ENCODE data around the gene C2CD4B. TPM values are rescaled to one million over a fixed set of nuclear protein-coding genes. Genes with fewer than 3 reads are reported as not detected.

C2CD4B gene
- total RNA-seq, 4 donors from 2014 or later, result 2.5 to 8.6 (median 3.9) TPM

- no peaks in the 10 kb centered on the region for H3K36me3 ChIP-seq
- DNase-seq (ENCODE audit: extremely low spot score), result no peak
- no peaks in the 10 kb centered on the region for H3K9me3 ChIP-seq
- H3K4me3 ChIP-seq, result no peak overlapping the region
- H3K27me3 ChIP-seq, result peaks cover 0 to 4% (median 0%) of the 10 kb centered on the region in 4 donors
- TF ChIP-seq POLR2A (IDR thresholded peaks at IDR 0.05; ENCODE audit: low read depth) (no peak), EP300 (IDR thresholded peaks at IDR 0.05) (no peak), POLR2AphosphoS5 (IDR thresholded peaks at IDR 0.05) (no peak), CTCF (IDR thresholded peaks at IDR 0.05) (no peak)
- H3K27ac ChIP-seq (replicated peaks in 1 of 4), result no peak overlapping the region
- no peaks in the 10 kb centered on the region for H3K4me1 ChIP-seq
- intact Hi-C loops (cut with DNase I), result no loop called here
- 80% methylated on average over 1 of the region's 1 CpG for WGBS
These were observed 22.8 kb upstream of the C2CD4B start for GRCh38 chr15:62187910-62188309.

GRCh38 chr15:62187425-62187824, 22.3 kb upstream of the C2CD4B start:
- intact Hi-C loops (cut with DNase I), result no loop called here
- DNase-seq (ENCODE audit: extremely low spot score), result no peak
- Histone ChIP-seq H3K27me3 (peaks cover 0 to 4% (median 0%) of the 10 kb centered on the region in 4 donors), H3K27ac (replicated peaks in 1 of 4) (no peak overlapping the region), H3K36me3 (no peaks in the 10 kb centered on the region), H3K9me3 (no peaks in the 10 kb centered on the region), H3K4me3 (no peak overlapping the region), H3K4me1 (no peaks in the 10 kb centered on the region)
- TF ChIP-seq CTCF (IDR thresholded peaks at IDR 0.05) (no peak), POLR2AphosphoS5 (IDR thresholded peaks at IDR 0.05) (no peak), EP300 (IDR thresholded peaks at IDR 0.05) (no peak), POLR2A (IDR thresholded peaks at IDR 0.05; ENCODE audit: low read depth) (no peak)
- WGBS, result 72% methylated on average over 5 of the region's 5 CpGs

- DNase-seq (ENCODE audit: extremely low spot score), result no peak
- 96% methylated on average over 5 of the region's 27 CpGs for WGBS
- no peak overlapping the region for H3K4me3 ChIP-seq
- H3K27ac ChIP-seq (replicated peaks in 1 of 4), result no peak overlapping the region
- TF ChIP-seq EP300 (IDR thresholded peaks at IDR 0.05), result no peak
- no peak for TF ChIP-seq CTCF (IDR thresholded peaks at IDR 0.05)
- no peak for TF ChIP-seq POLR2AphosphoS5 (IDR thresholded peaks at IDR 0.05)
- TF ChIP-seq POLR2A (IDR thresholded peaks at IDR 0.05; ENCODE audit: low read depth), result no peak
- no peaks in the 10 kb centered on the region for H3K36me3 ChIP-seq
- H3K27me3 ChIP-seq, result peaks cover 0 to 4% (median 0%) of the 10 kb centered on the region in 4 donors
- H3K4me1 ChIP-seq, result no peaks in the 10 kb centered on the region
- intact Hi-C loops (cut with DNase I), result no loop called here
- H3K9me3 ChIP-seq, result no peaks in the 10 kb centered on the region
These were observed 21.5 kb upstream of the C2CD4B start for GRCh38 chr15:62186578-62186977.

GRCh38 chr15:62183130-62183529, 18.0 kb upstream of the C2CD4B start:
- intact Hi-C loops (cut with DNase I), result no loop called here
- no peak for DNase-seq (ENCODE audit: extremely low spot score)

More at GRCh38 chr15:62183130-62183529, 18.0 kb upstream of the C2CD4B start:
- Histone ChIP-seq H3K4me3 (no peak overlapping the region), H3K27me3 (peaks cover 0 to 7% (median 0%) of the 10 kb centered on the region in 4 donors), H3K4me1 (no peaks in the 10 kb centered on the region), H3K36me3 (no peaks in the 10 kb centered on the region), H3K9me3 (peaks cover 0 to 5% (median 0%) of the 10 kb centered on the region in 4 donors), H3K27ac (replicated peaks in 1 of 4) (no peak overlapping the region)
- TF ChIP-seq EP300 (IDR thresholded peaks at IDR 0.05), result no peak
- no peak for TF ChIP-seq CTCF (IDR thresholded peaks at IDR 0.05)
- TF ChIP-seq POLR2A (IDR thresholded peaks at IDR 0.05; ENCODE audit: low read depth), result no peak
- no peak for TF ChIP-seq POLR2AphosphoS5 (IDR thresholded peaks at IDR 0.05)

Data from esophagus muscularis mucosa (tissue), 4 donors.